ENCODE measurements around the gene TBL1X.

Gene TBL1X

GRCh38 chrX:9542761-9543111 lies 77.9 kb downstream of the TBL1X start:
- H3K4me3 ChIP-seq (ENCODE audit: low read depth, low read length): no peak overlapping the region
- TF ChIP-seq CTCF (IDR thresholded peaks at IDR 0.05; ENCODE audit: low read depth, low read length): no peak

- H3K4me3 ChIP-seq (ENCODE audit: low read depth, low read length): no peak overlapping the region
- no peak for TF ChIP-seq CTCF (IDR thresholded peaks at IDR 0.05; ENCODE audit: low read depth, low read length)
Measured at GRCh38 chrX:9555354-9555753, 90.5 kb downstream of the TBL1X start.

GRCh38 chrX:9557091-9557490 lies 92.2 kb downstream of the TBL1X start:
- no peak overlapping the region for H3K4me3 ChIP-seq (ENCODE audit: low read depth, low read length)
- TF ChIP-seq CTCF (IDR thresholded peaks at IDR 0.05; ENCODE audit: low read depth, low read length): no peak

- no peak overlapping the region for H3K4me3 ChIP-seq (ENCODE audit: low read depth, low read length)
- TF ChIP-seq CTCF (IDR thresholded peaks at IDR 0.05; ENCODE audit: low read depth, low read length): no peak
Measured at GRCh38 chrX:9557521-9557920, 92.7 kb downstream of the TBL1X start.

GRCh38 chrX:9558615-9559014 lies 93.8 kb downstream of the TBL1X start:
- no peak for TF ChIP-seq CTCF (IDR thresholded peaks at IDR 0.05; ENCODE audit: low read depth, low read length)
- H3K4me3 ChIP-seq (ENCODE audit: low read depth, low read length): no peak overlapping the region

- H3K4me3 ChIP-seq (ENCODE audit: low read depth, low read length): no peak overlapping the region
- no peak for TF ChIP-seq CTCF (IDR thresholded peaks at IDR 0.05; ENCODE audit: low read depth, low read length)
Measured at GRCh38 chrX:9560219-9560618, 95.4 kb downstream of the TBL1X start.

GRCh38 chrX:9561199-9561598 lies 96.3 kb downstream of the TBL1X start:
- no peak for TF ChIP-seq CTCF (IDR thresholded peaks at IDR 0.05; ENCODE audit: low read depth, low read length)
- H3K4me3 ChIP-seq (ENCODE audit: low read depth, low read length): no peak overlapping the region

Data from WI38 (cell line).